ENCODE results near the gene POP5.
A peak's percentile ranks its signal among the peaks of the same experiment; 100 is the strongest.

The POP5 gene

DNA sequence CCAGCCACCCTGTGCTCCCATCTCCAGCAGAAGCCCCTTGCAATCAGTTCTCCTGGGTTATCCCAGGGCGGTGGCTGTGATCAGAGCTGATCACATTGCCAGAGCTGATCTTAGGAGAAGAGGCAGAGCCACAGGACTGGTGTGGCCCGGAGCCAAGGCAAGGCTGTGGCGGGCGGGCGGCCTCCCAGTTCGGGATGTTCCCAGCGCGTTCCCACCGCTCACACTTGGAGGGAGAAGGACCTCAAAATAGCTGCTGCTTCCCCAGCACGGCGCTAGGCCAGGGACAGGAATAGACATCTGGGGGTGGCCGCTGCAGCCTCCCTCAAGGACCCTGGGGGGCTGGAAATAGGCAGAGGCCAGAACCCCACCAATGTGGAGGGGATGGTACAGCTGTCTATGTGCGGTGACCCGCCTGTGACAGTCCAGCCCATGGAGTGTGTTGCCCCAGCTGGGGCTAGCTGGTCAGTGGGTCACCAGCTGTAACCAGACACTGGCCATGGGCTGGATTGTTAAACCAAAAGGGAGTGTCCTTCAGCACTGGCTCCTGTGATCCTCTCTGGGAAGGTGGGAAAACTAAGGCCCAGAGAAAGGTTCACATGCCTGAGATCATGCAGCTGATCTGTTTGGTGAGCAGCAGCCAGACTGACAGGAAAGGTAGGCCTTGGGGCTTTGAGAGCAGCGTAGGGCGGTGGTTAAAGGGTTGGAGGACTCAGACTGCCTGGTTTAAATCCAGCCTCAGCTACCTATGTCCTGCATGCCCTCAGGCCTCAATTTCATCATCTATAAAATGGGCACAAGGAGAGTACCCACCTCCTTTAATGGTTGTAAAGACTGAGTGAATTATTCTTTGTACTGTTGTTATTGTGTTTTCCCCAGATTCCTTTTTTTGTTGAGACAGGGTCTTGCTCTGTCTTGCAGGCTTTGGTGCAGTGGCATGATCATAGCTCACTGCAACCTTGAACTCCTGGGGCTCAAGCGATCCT is 8.0 kb upstream of the POP5 start:
- DNase-seq (ENCODE audit: low read depth, low spot score): no peak
- in situ Hi-C loops (cut with HindIII; ENCODE audit: low sequenced_read_pairs): no loop called here
- H3K4me3 ChIP-seq (ENCODE audit: low read depth, low read length): no peak overlapping the region
- no peak for TF ChIP-seq CTCF (IDR thresholded peaks at IDR 0.05; ENCODE audit: low read depth, low read length)

DNA sequence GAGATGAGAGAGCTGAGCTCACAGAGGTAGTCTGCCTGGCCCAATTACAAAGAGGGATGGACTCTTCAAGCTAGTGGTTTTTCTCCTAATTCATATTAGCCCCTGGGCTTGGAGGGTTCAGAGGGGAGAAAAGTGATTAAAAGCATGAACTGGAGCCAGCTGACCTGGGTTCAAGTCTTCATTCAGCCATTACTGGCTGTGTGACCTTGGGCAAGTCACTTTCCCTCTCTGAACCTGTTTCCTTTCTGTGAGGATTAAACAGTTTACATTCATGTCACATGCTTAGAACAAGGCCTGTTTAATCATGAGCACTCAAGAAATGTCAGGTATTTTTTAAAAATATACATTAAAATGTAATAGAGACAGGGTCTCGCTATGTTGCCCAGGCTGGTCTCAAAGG is 7.2 kb upstream of the POP5 start:
- no peak for DNase-seq (ENCODE audit: low read depth, low spot score)
- no peak for TF ChIP-seq CTCF (IDR thresholded peaks at IDR 0.05; ENCODE audit: low read depth, low read length)
- no peak overlapping the region for H3K4me3 ChIP-seq (ENCODE audit: low read depth, low read length)
- in situ Hi-C loops (cut with HindIII; ENCODE audit: low sequenced_read_pairs): no loop called here

- TF ChIP-seq CTCF (IDR thresholded peaks at IDR 0.05; ENCODE audit: low read depth, low read length): no peak
- no peak for DNase-seq (ENCODE audit: low read depth, low spot score)
- no peak overlapping the region for H3K4me3 ChIP-seq (ENCODE audit: low read depth, low read length)
- in situ Hi-C loops (cut with HindIII; ENCODE audit: low sequenced_read_pairs): no loop called here
Observed at GRCh38 chr12:120586860-120587259, 5.7 kb upstream of the POP5 start.

GRCh38 chr12:120586206-120586605 is 5.0 kb upstream of the POP5 start:
- no peak for DNase-seq (ENCODE audit: low read depth, low spot score)
- in situ Hi-C loops (cut with HindIII; ENCODE audit: low sequenced_read_pairs): no loop called here
- H3K4me3 ChIP-seq (ENCODE audit: low read depth, low read length): no peak overlapping the region
- TF ChIP-seq CTCF (IDR thresholded peaks at IDR 0.05; ENCODE audit: low read depth, low read length): no peak

GRCh38 chr12:120584343-120585149 is 3.3 kb upstream of the POP5 start:
- DNase-seq (ENCODE audit: low read depth, low spot score): no peak
- in situ Hi-C loops (cut with HindIII; ENCODE audit: low sequenced_read_pairs): no loop called here
- TF ChIP-seq CTCF (IDR thresholded peaks at IDR 0.05; ENCODE audit: low read depth, low read length): peak; percentile 21
- peak overlapping the region; percentile 18 for H3K4me3 ChIP-seq (ENCODE audit: low read depth, low read length)

- TF ChIP-seq CTCF (IDR thresholded peaks at IDR 0.05; ENCODE audit: low read depth, low read length): peak; percentile 94
- in situ Hi-C loops (cut with HindIII; ENCODE audit: low sequenced_read_pairs): no loop called here
- no peak overlapping the region for H3K4me3 ChIP-seq (ENCODE audit: low read depth, low read length)
- DNase-seq (ENCODE audit: low read depth, low spot score): peak; percentile 67
Observed at GRCh38 chr12:120583478-120584030, 2.4 kb upstream of the POP5 start.
